Measurements from ENCODE around the gene GALNT2.

- TF ChIP-seq FOXP2 (optimal IDR thresholded peaks at IDR 0.05; ENCODE audit: borderline replicate concordance, extremely low read depth, extremely low read length, insufficient read depth) (no peak), POLR2AphosphoS5 (IDR thresholded peaks at IDR 0.05; ENCODE audit: low read depth, low read length) (no peak)
Measured at GRCh38 chr1:230330157-230330556, 263.1 kb downstream of the GALNT2 start.
